Type B pancreatic cell (in vitro differentiated cells): ENCODE data around the gene AP3D1. TPM values are rescaled to one million over a fixed set of nuclear protein-coding genes. Genes with fewer than 3 reads are reported as not detected.

Experiments
- DNase-seq: peaks from one replicate; pipeline ENCODE4 v3.0.0; 2021; ENCODE audit warnings: mixed read lengths; ENCODE audit not compliant: unreplicated experiment; ENCODE audit errors: extremely low spot score
- H3K27ac Mint-ChIP-seq: 2 replicates; pipeline ENCODE4 v1.8.0; 2021; ENCODE audit warnings: mild to moderate bottlenecking, mixed read lengths
- H3K27me3 Mint-ChIP-seq: 2 replicates; pipeline ENCODE4 v1.8.0; 2021; ENCODE audit warnings: mixed read lengths
- H3K36me3 Mint-ChIP-seq: 2 replicates; pipeline ENCODE4 v1.8.0; 2021; ENCODE audit warnings: mixed read lengths
- H3K4me1 Mint-ChIP-seq: one replicate; pipeline ENCODE4 v1.8.0; 2021; ENCODE audit warnings: mixed read lengths; ENCODE audit not compliant: unreplicated experiment
- H3K4me3 Mint-ChIP-seq: 2 replicates; pipeline ENCODE4 v1.8.0; 2021; ENCODE audit warnings: mild to moderate bottlenecking, mixed read lengths
- H3K9me3 Mint-ChIP-seq: 2 replicates; pipeline ENCODE4 v1.8.0; 2021; ENCODE audit warnings: mixed read lengths
- CTCF ChIP-seq: fragments of 200-600 bp; sonication (generic); conservative IDR thresholded peaks from 2 replicates; pipeline ENCODE4 v1.5.0; 2021; ENCODE audit warnings: antibody characterized with exemption, mild to moderate bottlenecking
- total RNA-seq: library from RNA; stranded (reverse); gene quantifications from 2 replicates; pipeline ENCODE4 v1.2.1, GENCODE V29; 2021; ENCODE audit warnings: low replicate concordance

AP3D1 gene
- total RNA-seq, 1 donor from 2014 or later = 127 TPM

GRCh38 chr19:2062770-2063169 is 88.6 kb downstream of the AP3D1 start:
- H3K27ac Mint-ChIP-seq = peak overlapping the region; percentile 96
- no peak for TF ChIP-seq CTCF
- DNase-seq = no peak
- H3K27me3 Mint-ChIP-seq = no peaks in the 10 kb centered on the region
- no peaks in the 10 kb centered on the region for H3K36me3 Mint-ChIP-seq
- peaks cover 14% of the 10 kb centered on the region for H3K4me1 Mint-ChIP-seq
- H3K4me3 Mint-ChIP-seq = peak overlapping the region; percentile 94
- no peaks in the 10 kb centered on the region for H3K9me3 Mint-ChIP-seq

- DNase-seq = no peak
- TF ChIP-seq CTCF = no peak
- no peaks in the 10 kb centered on the region for H3K27me3 Mint-ChIP-seq
- no peaks in the 10 kb centered on the region for H3K9me3 Mint-ChIP-seq
- no peaks in the 10 kb centered on the region for H3K36me3 Mint-ChIP-seq
- H3K4me3 Mint-ChIP-seq = peak overlapping the region; percentile 94
- H3K4me1 Mint-ChIP-seq = peaks cover 14% of the 10 kb centered on the region
- peak overlapping the region; percentile 96 for H3K27ac Mint-ChIP-seq
Observed at GRCh38 chr19:2062389-2062729, 89.0 kb downstream of the AP3D1 start.

GRCh38 chr19:2061495-2062388 is 89.6 kb downstream of the AP3D1 start:
- no peaks in the 10 kb centered on the region for H3K27me3 Mint-ChIP-seq
- no peak for TF ChIP-seq CTCF
- no peaks in the 10 kb centered on the region for H3K9me3 Mint-ChIP-seq
- peak overlapping the region; percentile 96 for H3K27ac Mint-ChIP-seq
- peak; percentile 100 for DNase-seq
- peaks cover 14% of the 10 kb centered on the region for H3K4me1 Mint-ChIP-seq
- no peaks in the 10 kb centered on the region for H3K36me3 Mint-ChIP-seq
- H3K4me3 Mint-ChIP-seq = peak overlapping the region; percentile 94

GRCh38 chr19:2060884-2061494 is 90.4 kb downstream of the AP3D1 start:
- Mint-ChIP-seq H3K36me3 (no peaks in the 10 kb centered on the region), H3K27ac (peak overlapping the region; percentile 98), H3K4me3 (peak overlapping the region; percentile 90), H3K4me1 (peaks cover 14% of the 10 kb centered on the region), H3K27me3 (no peaks in the 10 kb centered on the region), H3K9me3 (no peaks in the 10 kb centered on the region)
- no peak for TF ChIP-seq CTCF
- DNase-seq = no peak

- H3K4me3 Mint-ChIP-seq = peak overlapping the region; percentile 90
Observed at GRCh38 chr19:2059422-2060201, 91.8 kb downstream of the AP3D1 start.

More at GRCh38 chr19:2059422-2060201, 91.8 kb downstream of the AP3D1 start:
- Mint-ChIP-seq H3K9me3 (no peaks in the 10 kb centered on the region), H3K27me3 (no peaks in the 10 kb centered on the region), H3K4me1 (peaks cover 18% of the 10 kb centered on the region), H3K36me3 (no peaks in the 10 kb centered on the region), H3K27ac (peak overlapping the region; percentile 98)
- DNase-seq = no peak
- TF ChIP-seq CTCF = no peak
